ENCODE results near the gene PTPRD. TPM values are rescaled to one million over a fixed set of nuclear protein-coding genes. Genes with fewer than 3 reads are reported as not detected.

Gene PTPRD
- total RNA-seq, 1 experiment from 2014 or later: 0.02 TPM

GRCh38 chr9:8859416-8859815 lies 1753.4 kb downstream of the PTPRD start:
- no peaks in the 10 kb centered on the region for H3K9me2 ChIP-seq (ENCODE audit: insufficient read depth)
- no TSS peak for BruUV-seq (replicated peaks)
- no peak overlapping the region for H3K9ac ChIP-seq (ENCODE audit: low read length)
- ChIA-PET RAD21 (ENCODE audit: low non-redundant PET in 1 of 2, low total read pairs in 2 of 2, uncharacterized antibody in 2 of 2, unreplicated experiment in 2 of 2) (no interaction called here), POLR2A (no interaction called here), CTCF (no interaction called here)
- intact Hi-C loops (cut with micrococcal nuclease): no loop called here
- peaks cover 6 to 12% of the 10 kb centered on the region in 2 experiments; a peak in 2 of 4 replicates for H3K9me3 ChIP-seq (ENCODE audit: control insufficient read depth in 1 of 2, insufficient read depth in 1 of 2, low read depth in 1 of 2, low read length in 2 of 2)
- H3K27ac ChIP-seq (ENCODE audit: low read depth, low read length): no peak overlapping the region
- no peaks in the 10 kb centered on the region for H4K20me1 ChIP-seq (ENCODE audit: insufficient read depth)
- H3K4me2 ChIP-seq (ENCODE audit: low read length): no peak overlapping the region
- ATAC-seq (no peak), DNase-seq (ENCODE audit: low read depth, low spot score) (no peak)
- H3K36me3 ChIP-seq (ENCODE audit: control insufficient read depth in 1 of 2, insufficient read depth in 2 of 2, low read length in 2 of 2): no peaks in the 10 kb centered on the region
- H3K4me1 ChIP-seq (ENCODE audit: control insufficient read depth in 1 of 2, insufficient read depth in 2 of 2, low read length in 2 of 2): no peaks in the 10 kb centered on the region
- no peak overlapping the region for H2AFZ ChIP-seq (ENCODE audit: low read depth, low read length, poor library complexity, severe bottlenecking)
- no peak for TF ChIP-seq CEBPB (IDR thresholded peaks at IDR 0.05; ENCODE audit: low read depth)
- no peak for TF ChIP-seq POLR2AphosphoS5 (IDR thresholded peaks at IDR 0.05; ENCODE audit: low read depth, low read length)
- TF ChIP-seq SIN3A (IDR thresholded peaks at IDR 0.05; ENCODE audit: low read depth): no peak
- no peak overlapping the region for H3K4me3 ChIP-seq (replicated peaks in 1 of 2; ENCODE audit: low read depth in 1 of 2, low read length in 2 of 2)
- no peaks in the 10 kb centered on the region for H3K27me3 ChIP-seq (ENCODE audit: insufficient read depth, low read length)
- H3K79me2 ChIP-seq (ENCODE audit: insufficient read depth, low read length): no peaks in the 10 kb centered on the region

- intact Hi-C loops (cut with micrococcal nuclease): no loop called here
- no TSS peak for BruUV-seq (replicated peaks)
- Histone ChIP-seq H3K4me3 (replicated peaks in 1 of 2; ENCODE audit: low read depth in 1 of 2, low read length in 2 of 2) (no peak overlapping the region), H3K4me2 (ENCODE audit: low read length) (no peak overlapping the region), H3K9me2 (ENCODE audit: insufficient read depth) (no peaks in the 10 kb centered on the region), H2AFZ (ENCODE audit: low read depth, low read length, poor library complexity, severe bottlenecking) (no peak overlapping the region), H3K36me3 (ENCODE audit: control insufficient read depth in 1 of 2, insufficient read depth in 2 of 2, low read length in 2 of 2) (no peaks in the 10 kb centered on the region), H3K27ac (ENCODE audit: low read depth, low read length) (no peak overlapping the region), H3K79me2 (ENCODE audit: insufficient read depth, low read length) (no peaks in the 10 kb centered on the region), H4K20me1 (ENCODE audit: insufficient read depth) (no peaks in the 10 kb centered on the region), H3K4me1 (ENCODE audit: control insufficient read depth in 1 of 2, insufficient read depth in 2 of 2, low read length in 2 of 2) (no peaks in the 10 kb centered on the region), H3K9ac (ENCODE audit: low read length) (no peak overlapping the region), H3K9me3 (ENCODE audit: control insufficient read depth in 1 of 2, insufficient read depth in 1 of 2, low read depth in 1 of 2, low read length in 2 of 2) (peaks cover 3 to 14% of the 10 kb centered on the region in 2 experiments; a peak in 2 of 4 replicates), H3K27me3 (ENCODE audit: insufficient read depth, low read length) (no peaks in the 10 kb centered on the region)
- TF ChIP-seq ELF1 (IDR thresholded peaks at IDR 0.05; ENCODE audit: borderline replicate concordance, low read depth) (no peak), CBX3 (IDR thresholded peaks at IDR 0.05; ENCODE audit: low read depth) (no peak), RAD21 (IDR thresholded peaks at IDR 0.05; ENCODE audit: low read depth) (no peak), ATF3 (IDR thresholded peaks at IDR 0.05) (no peak), SRF (IDR thresholded peaks at IDR 0.05; ENCODE audit: low read depth) (no peak), SP1 (IDR thresholded peaks at IDR 0.05; ENCODE audit: low read depth) (no peak), YY1 (IDR thresholded peaks at IDR 0.05; ENCODE audit: extremely low read depth, insufficient replicate concordance, low read depth, low read length) (no peak), CEBPB (IDR thresholded peaks at IDR 0.05; ENCODE audit: low read depth) (no peak), REST (IDR thresholded peaks at IDR 0.05; ENCODE audit: low read depth) (no peak)
- ChIA-PET POLR2A (no interaction called here), CTCF (no interaction called here), RAD21 (ENCODE audit: low non-redundant PET in 1 of 2, low total read pairs in 2 of 2, uncharacterized antibody in 2 of 2, unreplicated experiment in 2 of 2) (no interaction called here)
- ATAC-seq (no peak), DNase-seq (ENCODE audit: low read depth, low spot score) (no peak)
Measured at GRCh38 chr9:8858596-8859161, 1754.1 kb downstream of the PTPRD start.
